ENCODE measurements around the gene NRARP.

GRCh38 chr9:137252555-137253506 lies 49.2 kb downstream of the NRARP start:
- TF ChIP-seq EZH2phosphoT487 (IDR thresholded peaks at IDR 0.05; ENCODE audit: insufficient read depth, low read depth) (no peak), EZH2 (IDR thresholded peaks at IDR 0.05; ENCODE audit: insufficient read depth, poor library complexity, severe bottlenecking) (no peak)

All from GM23248 (cell line).